Frontal cortex (tissue), 4 donors: ENCODE measurements around the gene PANK1. TPM values are rescaled to one million over a fixed set of nuclear protein-coding genes. Genes with fewer than 3 reads are reported as not detected.

Experiments used
- DNase-seq, 2 donors: peaks; one replicate each; pipeline ENCODE4 v3.0.0; 2012; ENCODE audit warnings: low spot score in 2 of 2
- FAIRE-seq: peaks from 2 replicates; lab custom pipeline; 2012; peaks lifted over from hg19 to GRCh38; lab: Jason Lieb, UNC
- total RNA-seq: library from RNA; depleted of rRNA; stranded (reverse); fragments of >200 nt; gene quantifications from one replicate; pipeline ENCODE4 v1.2.3, GENCODE V29; 2014
- donor health status: control.
- donor health status: control.
- donor health status: control.

The PANK1 gene
- total RNA-seq: 35.5 TPM

GRCh38 chr10:89644967-89645741, at the start of gene PANK1:
PANK1 (minus strand) TSS chr10:89645242; CDS start chr10:89644891, 351 bp downstream.
- DNase-seq (peak in 1 of 2 donors; percentile 50), FAIRE-seq (no peak)

- no peak for FAIRE-seq
- no peak for DNase-seq
These were observed 48.1 kb upstream of the PANK1 start for GRCh38 chr10:89693176-89693575.

GRCh38 chr10:89692416-89692815, 47.4 kb upstream of the PANK1 start:
- FAIRE-seq: no peak
- no peak for DNase-seq

DNA sequence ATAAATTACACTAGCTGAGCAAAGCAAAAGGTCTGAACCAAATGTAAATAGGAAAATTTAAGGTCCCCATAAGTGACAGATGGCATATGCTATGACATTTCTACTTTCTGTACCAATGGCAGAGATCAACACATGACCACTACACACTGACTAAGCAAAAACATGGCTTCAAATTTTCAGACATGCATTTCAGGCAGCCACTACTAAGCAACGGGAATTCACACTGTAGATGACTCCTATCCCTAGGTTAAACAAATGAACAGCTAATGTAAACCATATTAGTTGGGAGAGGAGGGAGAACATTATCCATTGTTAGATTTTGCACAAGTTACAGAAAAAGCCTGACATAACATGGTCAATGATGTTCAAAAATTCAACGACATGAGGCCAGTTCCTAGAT, 45.0 kb upstream of the PANK1 start:
- DNase-seq (no peak), FAIRE-seq (no peak)

- no peak for FAIRE-seq
- DNase-seq: no peak
These were observed 40.9 kb upstream of the PANK1 start for GRCh38 chr10:89685936-89686335.

DNA sequence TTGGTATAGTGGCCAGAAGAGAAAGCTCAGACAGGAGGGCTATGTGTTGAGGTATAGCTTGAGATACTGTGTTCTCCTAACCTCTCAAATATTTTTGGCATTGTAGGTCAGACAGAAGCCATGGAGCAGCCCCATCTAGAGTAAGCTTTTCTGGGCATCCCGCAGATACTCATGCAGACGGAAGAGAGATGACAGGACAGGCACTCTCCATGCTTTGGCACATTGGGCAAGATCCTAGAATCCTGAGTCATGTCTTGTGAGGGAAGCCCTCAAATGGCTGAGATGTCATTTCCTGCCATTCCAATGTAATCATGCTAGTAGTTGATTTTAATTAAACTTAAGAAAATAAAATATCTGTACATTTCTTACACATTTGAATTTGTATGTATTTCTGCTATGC, 39.6 kb upstream of the PANK1 start:
- DNase-seq: no peak
- no peak for FAIRE-seq

DNA sequence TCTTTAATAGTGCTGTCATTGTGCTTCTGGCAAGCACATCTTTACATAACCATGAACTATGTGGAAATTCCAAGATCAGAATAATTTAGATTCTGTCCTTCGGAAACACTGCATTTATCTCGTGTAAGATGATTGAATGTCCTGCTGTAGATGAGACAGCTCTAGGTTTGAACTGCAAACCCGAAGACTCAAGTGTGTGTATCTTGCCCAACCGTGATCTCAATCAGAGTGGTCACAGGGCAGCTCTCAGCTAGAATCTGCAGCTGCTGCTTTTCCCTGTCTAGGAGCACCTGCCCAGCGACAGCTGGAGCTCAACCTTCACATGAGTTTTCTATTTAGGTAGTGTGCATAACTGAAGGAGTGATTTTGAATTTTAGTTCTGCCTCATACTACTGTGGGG, 38.8 kb upstream of the PANK1 start:
- DNase-seq (no peak), FAIRE-seq (no peak)

DNA sequence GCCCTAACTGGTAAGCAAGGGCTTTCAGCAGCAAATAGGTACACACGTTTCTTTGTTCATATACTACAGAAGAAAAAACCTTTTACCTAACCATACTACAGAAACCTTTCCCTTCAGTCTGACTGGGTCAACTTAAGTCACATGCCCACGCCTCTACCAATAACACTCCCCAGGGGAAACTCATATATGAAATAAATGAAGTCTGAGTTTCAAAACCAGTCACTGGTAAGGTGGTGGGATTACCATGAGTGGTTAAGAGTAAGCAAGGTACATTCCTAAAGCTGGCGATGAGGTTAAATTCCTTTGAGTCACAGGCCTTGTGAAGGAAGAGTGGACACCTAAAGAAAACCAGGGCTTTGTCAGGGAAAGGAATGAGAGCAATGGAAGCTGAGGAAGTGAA, 34.9 kb upstream of the PANK1 start:
- no peak for FAIRE-seq
- no peak for DNase-seq

GRCh38 chr10:89677341-89677740, 32.3 kb upstream of the PANK1 start:
- FAIRE-seq (no peak), DNase-seq (no peak)

- FAIRE-seq: no peak
- DNase-seq: no peak
These were observed 25.9 kb upstream of the PANK1 start for GRCh38 chr10:89670926-89671325.

DNA sequence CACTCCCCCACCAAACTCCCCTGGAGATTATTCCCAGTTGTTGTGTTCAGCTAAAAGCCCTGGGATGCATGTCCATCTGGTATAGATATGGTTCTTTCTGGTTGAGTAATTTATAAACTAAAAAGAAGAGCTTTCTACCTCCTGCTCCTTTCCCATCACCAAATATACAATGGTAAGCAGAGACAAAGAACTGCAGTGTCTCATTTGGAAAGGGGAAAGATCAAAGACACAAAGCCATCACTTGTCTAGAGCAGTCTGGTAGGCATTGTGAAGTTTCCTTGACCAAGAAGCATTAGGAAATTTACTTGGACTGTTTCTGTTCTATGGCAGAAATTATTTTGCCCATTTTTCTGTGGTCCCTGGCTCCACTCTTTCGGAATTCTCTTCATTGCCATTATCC, 24.9 kb upstream of the PANK1 start:
- FAIRE-seq: no peak

GRCh38 chr10:89668386-89669071, 23.5 kb upstream of the PANK1 start:
- FAIRE-seq (no peak), DNase-seq (no peak)

More for the DNA sequence above, 24.9 kb upstream of the PANK1 start:
- no peak for DNase-seq

DNA sequence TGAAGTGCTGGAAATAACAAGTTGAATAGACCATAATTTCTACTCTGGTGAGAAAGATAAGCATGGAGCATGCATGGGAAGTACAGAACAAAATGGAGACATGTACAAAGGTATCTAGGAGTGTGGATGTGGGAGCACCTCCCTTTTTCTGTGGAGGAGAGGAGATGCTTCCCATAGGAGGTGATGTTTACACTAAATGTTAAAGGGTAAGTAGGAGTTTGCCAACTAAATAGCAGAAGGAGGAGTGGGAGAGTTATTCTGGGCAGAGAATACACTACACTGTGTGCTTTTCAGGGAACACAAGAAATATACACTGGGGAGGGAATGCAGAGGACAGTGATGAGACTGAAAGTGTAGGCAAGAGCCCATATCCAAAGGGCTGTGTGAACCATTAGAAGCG, 21.1 kb upstream of the PANK1 start:
- DNase-seq (no peak), FAIRE-seq (no peak)

DNA sequence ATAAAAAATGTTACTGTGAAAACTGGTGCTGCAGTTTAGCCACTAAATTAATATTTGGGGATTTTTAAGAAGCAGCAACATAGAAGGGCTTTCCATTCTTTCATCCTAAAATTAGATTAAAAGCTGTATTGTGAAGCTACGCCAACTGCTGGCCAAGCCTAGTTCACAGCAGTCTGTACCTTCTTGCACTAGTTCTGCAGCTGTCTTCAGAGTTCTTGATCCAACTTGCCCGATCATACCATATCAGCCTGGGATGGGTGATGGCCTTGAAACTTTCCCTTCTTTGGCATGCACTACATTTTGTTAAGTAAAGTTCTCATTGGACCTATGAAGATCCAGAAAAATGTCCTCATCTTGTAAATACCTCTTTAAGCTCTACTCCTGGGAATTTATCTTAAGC, 20.3 kb upstream of the PANK1 start:
- no peak for FAIRE-seq
- no peak for DNase-seq

DNA sequence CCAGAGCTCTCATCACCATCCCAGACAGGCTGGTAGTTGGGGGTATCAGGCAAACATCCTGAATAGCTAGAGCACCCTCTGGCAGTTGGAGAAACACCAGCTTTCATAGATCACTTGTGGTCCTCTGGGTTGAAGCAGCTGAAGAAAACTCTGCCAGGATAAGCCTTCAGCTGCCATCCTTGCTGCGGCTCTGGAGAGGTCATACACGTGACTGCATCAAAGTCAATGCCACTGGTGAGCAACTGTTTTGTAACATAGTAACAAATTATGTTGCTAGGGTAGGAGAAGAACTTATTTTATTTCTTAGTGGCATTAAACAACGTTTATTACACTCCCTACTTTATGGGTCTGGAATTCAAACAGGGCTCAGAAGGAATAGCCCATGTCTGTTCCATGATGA, 19.2 kb upstream of the PANK1 start:
- DNase-seq (no peak), FAIRE-seq (no peak)

GRCh38 chr10:89663144-89663543, 18.1 kb upstream of the PANK1 start:
- FAIRE-seq: no peak

DNA sequence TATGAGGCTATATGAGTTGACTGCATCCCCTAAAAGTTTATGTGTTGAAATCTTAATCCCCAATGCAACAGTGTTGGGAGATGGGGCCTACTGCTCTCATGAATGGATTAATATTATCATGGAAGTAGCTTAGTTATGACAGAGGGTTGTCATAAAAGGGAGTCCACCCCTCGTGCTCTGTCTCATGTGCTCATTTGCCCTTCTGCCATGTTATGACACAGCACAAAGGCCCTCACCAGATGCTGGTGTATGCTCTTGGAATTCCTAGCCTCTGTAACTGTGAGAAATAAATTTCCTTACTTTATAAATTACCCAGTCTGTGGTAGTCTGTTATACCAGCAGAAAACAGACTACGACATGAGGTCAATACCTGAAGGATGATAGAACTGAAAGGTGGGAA, 17.6 kb upstream of the PANK1 start:
- DNase-seq: no peak
- no peak for FAIRE-seq

More at GRCh38 chr10:89663144-89663543, 18.1 kb upstream of the PANK1 start:
- DNase-seq: no peak

GRCh38 chr10:89659143-89660131, 14.4 kb upstream of the PANK1 start:
- FAIRE-seq (no peak), DNase-seq (no peak)

- no peak for DNase-seq
- no peak for FAIRE-seq
These were observed 12.3 kb upstream of the PANK1 start for GRCh38 chr10:89657302-89657701.

DNA sequence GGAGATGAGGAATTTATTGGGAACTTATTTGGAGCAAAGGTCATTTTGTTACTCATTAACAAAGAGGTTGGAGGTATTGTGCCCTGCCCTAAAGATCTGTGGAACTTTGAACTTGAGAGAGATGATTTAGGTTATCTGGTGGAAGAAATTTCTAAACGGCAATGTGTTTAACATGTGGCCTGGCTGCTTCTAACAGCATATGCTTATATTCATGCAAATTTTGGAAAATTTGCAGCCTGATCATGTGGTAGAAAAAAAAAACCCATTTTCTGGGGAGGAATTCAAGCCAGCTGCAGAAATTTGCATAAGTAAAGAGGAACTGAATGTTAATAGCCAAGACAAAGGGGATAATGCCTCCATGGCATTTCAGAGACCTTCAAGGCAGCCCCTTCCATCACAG, 10.7 kb upstream of the PANK1 start:
- no peak for FAIRE-seq

More for the DNA sequence above, 10.7 kb upstream of the PANK1 start:
- DNase-seq: no peak
